Right renal pelvis (tissue), 4 donors: ENCODE measurements around the gene SCYL2. TPM values are rescaled to one million over a fixed set of nuclear protein-coding genes. Genes with fewer than 3 reads are reported as not detected.
"Not testable (repeated sequence)": the region's sequence is repeated elsewhere in the genome, so short reads cannot be mapped to it uniquely, and the experiment has no call there.

Experiments
- DNase-seq, 4 donors: peaks; one replicate each; pipeline ENCODE4 v3.0.0-alpha.2; 2013; ENCODE audit warnings: low read depth in 4 of 4, low spot score in 3 of 4, missing footprints in 1 of 4
- polyA plus RNA-seq, 4 donors: library from polyadenylated mRNA; unstranded; fragments of 120-200 nt; gene quantifications; one replicate each; pipeline ENCODE4 v1.2.1, GENCODE V29; 2013; ENCODE audit not compliant: insufficient read length in 4 of 4

SCYL2 gene, protein sequence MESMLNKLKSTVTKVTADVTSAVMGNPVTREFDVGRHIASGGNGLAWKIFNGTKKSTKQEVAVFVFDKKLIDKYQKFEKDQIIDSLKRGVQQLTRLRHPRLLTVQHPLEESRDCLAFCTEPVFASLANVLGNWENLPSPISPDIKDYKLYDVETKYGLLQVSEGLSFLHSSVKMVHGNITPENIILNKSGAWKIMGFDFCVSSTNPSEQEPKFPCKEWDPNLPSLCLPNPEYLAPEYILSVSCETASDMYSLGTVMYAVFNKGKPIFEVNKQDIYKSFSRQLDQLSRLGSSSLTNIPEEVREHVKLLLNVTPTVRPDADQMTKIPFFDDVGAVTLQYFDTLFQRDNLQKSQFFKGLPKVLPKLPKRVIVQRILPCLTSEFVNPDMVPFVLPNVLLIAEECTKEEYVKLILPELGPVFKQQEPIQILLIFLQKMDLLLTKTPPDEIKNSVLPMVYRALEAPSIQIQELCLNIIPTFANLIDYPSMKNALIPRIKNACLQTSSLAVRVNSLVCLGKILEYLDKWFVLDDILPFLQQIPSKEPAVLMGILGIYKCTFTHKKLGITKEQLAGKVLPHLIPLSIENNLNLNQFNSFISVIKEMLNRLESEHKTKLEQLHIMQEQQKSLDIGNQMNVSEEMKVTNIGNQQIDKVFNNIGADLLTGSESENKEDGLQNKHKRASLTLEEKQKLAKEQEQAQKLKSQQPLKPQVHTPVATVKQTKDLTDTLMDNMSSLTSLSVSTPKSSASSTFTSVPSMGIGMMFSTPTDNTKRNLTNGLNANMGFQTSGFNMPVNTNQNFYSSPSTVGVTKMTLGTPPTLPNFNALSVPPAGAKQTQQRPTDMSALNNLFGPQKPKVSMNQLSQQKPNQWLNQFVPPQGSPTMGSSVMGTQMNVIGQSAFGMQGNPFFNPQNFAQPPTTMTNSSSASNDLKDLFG
- 10 to 100 TPM; 49.3 to 62.0 (median 54.5) TPM for polyA plus RNA-seq

DNA sequence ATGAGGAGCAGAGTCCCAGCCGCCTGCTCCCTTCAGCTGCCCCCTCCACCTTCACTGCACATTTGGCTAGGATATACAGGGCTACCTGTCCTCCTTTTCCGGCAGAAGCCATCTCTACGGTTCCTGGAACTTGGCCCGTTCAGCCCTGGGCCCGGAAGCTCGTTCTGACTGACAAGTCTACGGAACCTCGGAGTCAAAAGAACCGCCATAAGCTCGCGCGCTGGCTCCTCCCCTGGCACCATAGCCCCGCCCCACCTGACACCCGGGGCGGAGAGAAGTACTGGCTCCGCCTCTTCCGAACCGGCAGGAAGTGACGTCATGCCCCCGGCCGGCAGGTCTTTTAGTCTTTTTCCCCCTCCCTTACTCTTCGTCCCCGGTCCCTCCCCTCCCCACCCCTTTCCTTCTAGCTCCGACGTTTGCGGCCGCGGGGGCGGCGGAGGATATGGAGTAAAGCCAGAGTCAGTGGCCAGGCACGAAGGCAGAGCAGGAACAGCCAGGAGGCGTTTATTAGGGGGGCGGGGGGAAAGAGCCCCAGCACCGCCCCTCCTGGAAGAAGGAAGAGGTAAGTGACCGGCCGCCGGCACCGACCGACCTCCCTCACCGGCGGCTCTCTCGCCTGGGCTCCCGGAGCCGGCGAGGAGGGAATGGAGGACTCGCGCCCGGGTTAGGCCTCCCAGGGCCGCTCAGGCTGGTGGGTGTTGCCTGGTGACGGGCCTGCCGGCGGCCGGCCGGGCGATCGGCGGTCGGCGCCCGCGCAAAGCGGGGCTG, at the start of gene SCYL2, which contains the start of gene DEPDC4:
Gene SCYL2 (plus strand): TSS at position 343 of the 768 bp plus-strand sequence. CDS start 15,794 bp downstream, outside the sequence.
Gene DEPDC4 (minus strand): TSS at position 245 of the 768 bp plus-strand sequence. CDS start 3 bp downstream, at position 242.
- peak; percentile 90 to 95 (median 92) for DNase-seq

DNA sequence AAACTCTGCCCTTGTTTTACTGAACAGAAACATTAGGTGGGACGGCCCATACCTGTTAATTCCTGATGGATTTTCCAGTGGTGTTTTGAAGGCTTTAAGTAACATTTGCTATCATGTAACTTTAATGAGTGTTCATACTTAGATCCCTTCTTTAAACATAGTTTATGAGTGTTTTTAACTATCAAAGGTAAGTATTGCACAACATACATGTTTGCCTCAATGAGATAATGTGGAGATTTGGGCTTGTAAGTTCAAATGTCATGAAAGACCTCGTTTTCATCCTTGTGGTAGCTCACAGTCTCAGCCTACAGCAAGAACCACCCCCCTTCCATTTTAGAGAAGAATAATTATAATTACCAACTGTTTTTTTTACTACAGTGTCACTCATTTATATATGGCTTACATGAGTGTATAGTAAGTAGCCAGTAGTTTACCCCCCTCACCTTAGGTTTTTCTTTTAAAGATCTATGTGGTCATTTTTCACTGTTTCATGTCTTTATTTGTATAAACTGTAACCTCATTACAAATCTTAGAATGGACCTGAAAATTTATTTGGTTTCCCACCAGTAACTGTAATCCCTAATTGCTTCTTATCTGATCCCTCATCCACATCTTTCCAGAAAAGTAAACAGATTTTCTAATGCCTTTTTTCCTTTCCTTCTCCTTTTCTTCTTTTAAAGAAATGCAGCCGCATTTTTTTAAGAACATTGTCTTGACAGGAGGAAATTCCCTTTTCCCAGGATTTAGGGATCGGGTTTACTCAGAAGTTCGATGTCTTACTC, 47.5 kb upstream of the SCYL2 start:
- DNase-seq: no peak

DNA sequence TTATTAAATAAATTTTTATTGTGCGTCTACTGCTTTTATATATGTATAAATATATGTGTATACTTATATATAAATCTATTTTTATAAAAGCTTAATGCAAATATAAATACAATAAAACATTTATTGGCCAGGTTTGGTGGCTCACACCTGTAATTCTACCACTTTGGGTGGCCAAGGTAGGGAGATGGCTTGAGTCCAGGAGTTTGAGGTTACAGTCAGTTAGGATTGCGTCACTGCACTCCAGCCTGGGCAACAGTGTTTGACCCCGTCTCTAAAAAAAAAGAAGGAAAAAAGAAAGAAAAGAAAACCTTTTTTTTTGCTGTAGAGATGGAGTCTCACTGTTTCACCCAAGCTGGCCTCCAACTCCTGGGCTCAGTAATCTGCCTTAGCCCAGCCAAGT, 45.5 kb upstream of the SCYL2 start:
- no peak for DNase-seq

DNA sequence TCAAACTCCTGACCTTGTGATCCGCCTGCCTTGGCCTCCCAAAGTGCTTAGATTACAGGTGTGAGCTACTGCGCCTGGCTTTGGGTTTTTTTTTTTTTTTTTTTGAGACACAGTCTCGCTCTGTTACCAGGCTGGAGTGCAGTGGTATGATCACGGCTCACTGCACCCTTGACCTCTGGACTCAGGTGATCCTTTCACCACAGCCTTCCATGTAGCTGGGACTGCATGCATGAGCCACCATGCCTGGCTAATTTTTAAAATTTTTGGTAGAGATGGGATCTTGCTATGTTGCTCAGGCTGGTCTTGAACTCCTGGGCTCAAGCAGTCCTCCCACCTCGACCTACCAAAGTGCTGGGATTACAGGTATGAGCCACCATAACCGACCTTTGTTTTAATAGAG, 44.8 kb upstream of the SCYL2 start:
- not testable (repeated sequence) for DNase-seq

DNA sequence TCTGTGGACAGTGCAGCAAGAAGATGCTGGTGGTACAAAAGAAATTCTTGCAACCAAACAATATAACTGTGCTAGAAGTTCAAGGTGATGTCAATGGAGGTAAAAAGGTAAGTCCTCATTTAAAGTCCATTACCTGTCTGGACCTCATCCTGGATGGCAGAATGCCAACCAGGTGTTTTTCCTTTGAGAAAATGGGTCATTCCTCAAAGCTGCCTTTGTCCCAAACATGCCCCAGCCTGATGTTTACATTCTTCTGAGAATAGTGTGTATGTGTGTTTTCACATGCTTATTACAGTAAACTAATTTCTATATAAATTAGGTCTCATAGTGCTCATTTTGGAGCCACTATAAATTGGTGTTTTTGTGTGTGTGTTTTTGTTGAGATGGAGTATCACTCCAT, 41.5 kb upstream of the SCYL2 start:
- no peak for DNase-seq

DNA sequence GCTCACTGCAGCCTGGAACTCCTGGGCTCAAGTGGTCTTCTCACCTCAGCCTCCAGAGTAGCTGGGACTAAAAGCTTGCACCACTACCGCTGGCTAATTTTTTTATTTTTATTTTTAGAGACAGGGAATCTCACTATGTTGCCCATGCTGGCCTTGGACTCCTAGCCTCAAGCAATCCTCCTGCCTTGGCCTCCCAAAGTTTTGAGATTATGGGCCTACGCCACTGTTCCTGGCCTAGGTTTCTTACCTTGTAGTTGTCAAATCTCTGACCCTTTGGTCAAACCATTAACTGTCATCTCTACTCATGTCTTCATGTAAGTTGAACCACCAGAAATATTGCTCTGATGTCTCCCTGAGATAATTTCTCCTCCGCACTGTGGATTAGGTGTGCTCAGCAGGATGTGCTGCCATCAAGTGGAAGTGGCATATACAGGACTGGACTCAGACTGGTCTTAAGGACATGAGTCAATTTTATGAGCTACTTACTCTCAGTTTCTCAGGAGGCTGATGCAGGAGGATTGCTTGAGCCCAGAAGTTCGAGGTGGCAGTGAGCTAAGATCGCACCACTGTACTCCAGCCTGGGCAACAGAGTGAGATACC, 37.8 kb upstream of the SCYL2 start:
- no peak for DNase-seq

DNA sequence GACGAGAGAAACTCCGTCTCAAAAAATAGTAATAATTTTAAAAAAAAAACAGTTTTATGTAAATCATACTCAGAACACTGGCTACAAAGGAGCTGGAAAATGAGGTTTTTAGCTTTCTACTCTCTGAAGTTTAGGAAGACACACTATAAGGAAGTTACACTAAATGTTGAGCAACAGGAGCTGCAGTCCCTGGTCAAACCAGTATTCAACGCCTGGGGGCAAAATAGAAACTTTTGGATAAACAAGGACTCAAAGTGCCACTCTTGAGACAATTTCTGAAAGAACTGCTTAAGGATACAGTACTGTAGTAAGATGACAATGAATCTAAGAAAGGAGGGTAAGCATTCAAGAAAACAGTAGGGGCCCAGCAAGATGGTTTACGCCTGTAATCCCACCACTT, 37.1 kb upstream of the SCYL2 start:
- DNase-seq: no peak

DNA sequence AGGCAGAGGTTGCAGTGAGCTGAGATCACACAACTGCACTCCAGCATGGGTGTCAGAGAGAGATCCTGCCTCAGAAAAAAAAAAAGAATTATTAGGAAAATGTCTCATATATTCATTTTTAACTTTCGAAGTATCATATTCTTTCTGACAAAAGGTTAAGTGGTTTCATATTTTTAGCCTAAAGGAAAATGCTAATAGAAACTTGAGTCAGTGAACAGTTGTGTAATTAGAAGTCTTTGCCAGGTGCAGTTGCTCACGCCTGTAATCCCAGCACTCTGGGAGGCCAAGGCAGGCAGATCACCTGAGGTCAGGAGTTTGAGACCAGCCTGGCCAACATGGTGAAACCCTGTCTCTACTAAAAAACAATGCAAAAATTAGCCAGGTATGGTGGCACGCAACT, 35.1 kb upstream of the SCYL2 start:
- not testable (repeated sequence) for DNase-seq

DNA sequence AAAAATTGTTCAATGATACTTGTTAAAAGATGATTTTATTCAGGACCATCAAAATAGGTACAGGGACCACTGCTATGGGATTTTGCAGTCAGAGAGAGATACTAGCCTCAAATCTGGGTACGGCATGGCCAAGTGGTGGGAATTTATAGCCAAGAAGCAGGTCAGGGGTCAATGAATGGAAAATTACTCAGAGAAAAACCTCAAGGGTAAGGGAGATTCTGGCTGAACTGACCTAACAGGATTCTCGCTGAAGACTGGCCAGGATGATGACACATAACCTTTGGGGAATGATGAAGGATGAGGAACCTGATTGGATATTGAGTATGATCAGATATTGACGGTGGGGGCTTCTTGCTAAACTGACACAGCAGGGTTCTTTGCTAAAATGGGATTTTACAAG, 32.8 kb upstream of the SCYL2 start:
- DNase-seq: no peak

DNA sequence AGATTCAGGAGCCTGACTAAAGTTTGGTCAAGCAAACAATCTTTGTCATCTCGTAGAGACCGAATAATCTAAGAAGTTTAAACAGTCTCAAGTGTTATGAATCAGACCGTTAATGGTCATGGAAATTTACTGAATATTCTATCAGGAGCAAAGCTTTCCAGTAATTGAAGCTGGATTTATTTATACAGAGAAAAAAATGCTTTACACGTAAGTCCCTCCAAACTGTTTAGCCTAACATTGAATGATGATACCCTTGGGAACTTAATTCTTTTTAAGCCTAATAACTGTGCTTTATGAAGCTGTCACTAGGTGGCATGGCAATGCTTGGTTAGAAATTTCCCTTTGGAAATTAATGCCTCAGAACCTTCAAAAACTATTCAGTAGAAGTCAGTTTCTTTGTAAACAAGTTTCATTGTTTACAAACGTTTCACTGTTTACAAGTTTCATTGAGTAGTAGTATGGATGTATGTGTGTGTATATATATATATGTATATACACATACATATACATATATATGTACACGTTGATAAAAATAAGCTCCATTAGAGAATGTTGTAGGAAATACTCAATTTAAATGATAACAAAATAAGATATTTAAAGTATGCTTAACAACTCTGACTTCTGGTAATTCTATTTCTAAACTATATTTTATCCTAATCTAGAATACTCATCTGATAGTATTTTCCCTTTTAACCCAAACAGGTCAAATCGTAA, 32.2 kb upstream of the SCYL2 start:
- peak; percentile 16 to 40 (median 36) for DNase-seq

DNA sequence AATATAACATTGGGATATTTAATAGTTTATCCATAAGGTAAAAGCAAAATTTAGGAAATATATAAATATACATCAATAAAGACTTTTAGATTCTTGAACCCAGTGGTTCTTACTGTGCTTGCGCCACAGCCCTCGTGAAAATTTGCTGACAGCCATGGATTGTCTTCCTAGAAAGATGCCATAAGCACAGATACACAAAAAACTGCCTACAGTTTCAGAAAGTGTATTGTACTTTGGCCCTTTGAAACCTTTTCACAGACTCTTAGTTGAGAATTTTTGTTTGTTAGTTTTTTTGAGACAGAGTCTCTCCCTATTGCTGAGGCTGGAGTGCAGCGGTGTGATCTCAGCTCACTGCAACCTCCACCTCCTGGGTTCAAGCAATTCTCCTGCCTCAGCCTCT, 28.2 kb upstream of the SCYL2 start:
- DNase-seq: no peak

DNA sequence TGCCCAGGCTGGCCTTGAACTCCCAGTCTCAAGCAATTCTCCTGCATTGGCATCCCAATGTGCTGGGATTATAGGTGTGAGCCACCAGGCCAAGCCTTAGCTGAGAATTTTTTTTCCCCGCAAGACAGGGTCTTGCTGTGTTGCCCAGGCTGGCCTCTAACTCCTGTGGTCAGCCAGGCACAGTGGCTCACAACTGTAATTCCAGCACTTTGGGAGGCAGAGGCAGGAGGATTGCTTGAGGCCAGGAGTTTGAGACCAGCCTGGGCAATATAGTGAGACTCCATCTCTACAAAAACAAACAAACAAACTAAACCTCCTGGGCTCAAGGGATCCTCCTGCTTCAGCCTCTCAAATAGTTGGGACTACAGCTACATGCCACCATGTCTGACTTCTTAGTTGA, 27.4 kb upstream of the SCYL2 start:
- no peak for DNase-seq

DNA sequence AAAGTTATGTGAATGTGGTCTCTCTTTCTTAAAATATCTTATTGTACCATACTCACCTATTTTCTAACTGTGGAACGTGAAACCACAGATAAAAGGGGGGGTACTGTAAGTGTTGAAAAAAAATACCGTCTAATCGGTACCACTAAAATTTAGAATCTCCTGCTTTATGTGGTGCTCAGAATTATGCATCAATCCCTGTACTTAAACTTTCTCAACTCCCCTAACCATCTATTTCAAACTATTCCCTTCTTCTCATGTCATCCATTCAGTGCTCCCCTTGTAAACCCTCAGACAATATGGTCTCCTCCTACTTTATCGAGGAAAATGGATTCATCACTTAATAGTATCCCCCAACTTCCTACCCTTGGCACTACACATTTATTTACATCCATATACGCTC, 23.8 kb upstream of the SCYL2 start:
- no peak for DNase-seq

DNA sequence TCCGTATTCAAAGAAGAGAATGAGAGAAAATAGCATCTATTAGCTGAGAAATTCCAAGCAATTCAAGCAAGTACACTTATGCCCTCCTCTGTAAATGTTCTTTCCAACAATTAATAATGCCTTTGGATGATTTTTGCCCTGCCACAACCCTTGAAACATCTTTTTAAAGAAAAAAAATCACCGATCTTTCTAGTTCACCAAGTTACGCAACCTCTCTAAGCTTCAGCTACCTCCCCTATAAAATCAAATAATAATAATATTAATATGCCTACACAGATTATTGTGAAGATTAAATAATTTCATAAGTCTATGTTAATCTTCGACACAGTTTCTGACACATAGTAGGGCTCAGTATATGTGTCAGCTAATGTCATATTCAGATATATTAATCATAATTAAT, 19.2 kb upstream of the SCYL2 start:
- DNase-seq: no peak

DNA sequence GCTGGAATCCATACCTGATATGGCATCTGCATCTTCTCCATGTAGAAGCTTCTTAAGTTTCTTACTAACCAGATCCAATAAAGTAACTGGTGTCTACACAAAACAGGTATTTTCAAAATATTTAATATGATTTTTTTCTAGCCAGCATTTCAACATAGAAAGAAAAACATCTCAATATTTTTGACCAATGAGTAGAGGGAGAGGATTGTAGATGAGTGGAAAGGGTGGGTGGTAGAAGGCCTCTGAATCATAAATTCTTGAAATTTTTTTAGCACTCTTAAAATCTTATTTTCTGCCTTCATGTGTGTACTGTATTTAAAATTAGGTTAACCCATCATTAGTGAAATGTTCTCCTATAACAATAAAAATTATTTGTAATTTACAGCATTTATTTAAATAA, 18.1 kb upstream of the SCYL2 start:
- no peak for DNase-seq

DNA sequence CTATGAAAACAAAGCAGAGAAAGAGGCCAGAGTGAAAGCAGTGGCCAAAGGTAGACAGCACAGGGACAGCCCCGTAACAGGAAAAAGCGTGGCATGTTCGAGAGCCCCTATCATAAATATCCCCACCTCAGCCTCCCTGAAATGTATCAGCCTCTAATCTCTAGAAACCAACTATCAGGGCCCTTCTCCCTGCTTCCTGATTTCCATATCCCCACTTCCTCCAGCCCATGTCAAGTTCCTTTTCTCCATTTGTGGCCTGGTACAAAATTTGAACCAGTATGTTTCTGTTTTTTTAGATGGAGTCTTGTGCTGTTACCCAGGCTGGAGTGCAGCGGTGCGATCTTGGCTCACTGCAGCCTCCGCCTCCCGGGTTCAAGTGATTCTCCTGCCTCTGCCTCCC, 17.0 kb upstream of the SCYL2 start:
- DNase-seq: no peak

DNA sequence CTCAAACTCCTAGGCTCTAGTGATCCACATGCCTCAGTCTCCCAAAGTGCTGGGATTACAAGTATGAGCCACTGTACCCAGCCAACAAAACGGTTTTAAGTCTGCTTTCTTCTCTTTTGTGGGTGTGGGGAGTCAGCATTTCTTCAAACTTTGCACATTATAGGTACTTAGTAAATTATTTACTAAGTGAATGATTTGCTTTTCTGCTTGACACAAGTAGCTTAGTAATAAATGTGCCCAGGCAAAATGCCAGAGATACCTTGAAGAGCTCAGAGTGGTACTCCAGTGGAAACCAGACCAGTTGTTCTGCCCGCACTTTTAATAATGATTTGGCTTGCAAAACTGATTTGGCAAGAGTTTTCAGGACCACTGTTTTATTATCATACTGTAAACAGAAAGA, 15.1 kb upstream of the SCYL2 start:
- peak; percentile 25 to 60 (median 48) for DNase-seq

DNA sequence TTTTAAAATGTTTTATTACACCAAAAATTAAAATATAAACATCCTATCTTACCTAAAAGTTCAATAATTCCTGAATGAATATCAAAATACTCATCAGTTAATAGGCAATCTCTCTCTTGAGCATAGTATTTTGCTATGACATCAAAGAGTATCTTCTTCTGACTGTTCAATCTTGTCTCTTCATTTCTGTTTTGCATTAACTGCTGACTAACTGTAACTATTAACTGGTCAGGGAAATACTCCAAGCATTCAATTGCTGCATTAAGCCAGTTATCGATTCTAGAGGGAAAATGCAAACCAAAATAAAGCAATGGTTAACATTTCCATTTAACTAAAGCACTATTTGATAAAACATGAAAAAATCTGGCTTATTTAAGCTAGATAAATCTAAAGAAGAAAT, 13.5 kb upstream of the SCYL2 start:
- DNase-seq: no peak

DNA sequence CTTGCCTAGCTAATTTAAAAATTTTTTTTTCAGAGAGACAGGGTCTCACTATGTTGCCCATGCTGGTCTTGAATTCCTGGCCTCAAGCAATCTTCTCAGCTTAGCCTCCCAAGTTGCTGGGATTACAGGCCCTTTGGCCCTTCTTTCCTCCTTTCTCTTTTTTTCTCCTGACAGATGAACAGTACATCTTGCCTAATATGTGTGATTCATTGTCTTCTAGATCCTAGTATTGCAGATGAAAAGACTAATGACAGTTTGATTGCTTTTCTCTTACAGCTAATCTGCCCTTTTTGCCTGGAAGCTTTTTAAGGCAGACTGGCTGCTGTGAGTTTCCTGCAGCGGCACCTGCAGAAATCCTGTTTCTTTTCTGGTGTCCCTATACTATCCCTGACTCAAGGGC, 12.1 kb upstream of the SCYL2 start:
- DNase-seq: no peak
